OCI-LY1 (cell line): Measurements from ENCODE around the gene SEC61A2.
"Not testable (repeated sequence)": the region's sequence is repeated elsewhere in the genome, so short reads cannot be mapped to it uniquely, and the experiment has no call there.

Source experiments
- H2AFZ ChIP-seq: fragments of 200-600 bp; sonication (generic), shearing (Covaris generic); 2 replicates; pipeline ENCODE4 v1.6.0; 2014; ENCODE audit warnings: antibody characterized with exemption, mild to moderate bottlenecking, low read length
- H3F3A ChIP-seq: fragments of 200-600 bp; sonication (generic), shearing (Covaris generic); 2 replicates; pipeline ENCODE4 v1.6.0; 2014; ENCODE audit warnings: mild to moderate bottlenecking, antibody characterized with exemption, low read length, moderate library complexity; ENCODE audit not compliant: insufficient read depth
- H3K27ac ChIP-seq: fragments of 200-600 bp; sonication (generic); 2 replicates; pipeline ENCODE4 v1.5.1; 2014; ENCODE audit warnings: low read length, mixed run types, mild to moderate bottlenecking, low read depth; ENCODE audit not compliant: poor library complexity, severe bottlenecking
- H3K27me3 ChIP-seq: fragments of 200-600 bp; sonication (generic); 2 replicates; pipeline ENCODE4 v1.6.0; 2014; ENCODE audit warnings: antibody characterized with exemption, mild to moderate bottlenecking, low read length, moderate library complexity; ENCODE audit not compliant: insufficient read depth
- H3K36me3 ChIP-seq: fragments of 200-600 bp; sonication (generic); 2 replicates; pipeline ENCODE4 v1.6.1; 2014; ENCODE audit warnings: mild to moderate bottlenecking, antibody characterized with exemption, low read length, moderate library complexity, mixed read lengths; ENCODE audit not compliant: insufficient read depth
- H3K4me1 ChIP-seq: fragments of 200-600 bp; sonication (generic); 2 replicates; pipeline ENCODE4 v1.5.1; 2014; ENCODE audit warnings: mild to moderate bottlenecking, low read length, moderate library complexity; ENCODE audit not compliant: insufficient read depth, severe bottlenecking
- H3K4me2 ChIP-seq: fragments of 200-600 bp; sonication (generic), shearing (Covaris generic); 2 replicates; pipeline ENCODE4 v1.6.1; 2014; ENCODE audit warnings: low read length
- H3K4me3 ChIP-seq: fragments of 200-600 bp; sonication (generic); 2 replicates; pipeline ENCODE4 v1.5.1; 2014; ENCODE audit warnings: low read length, low read depth, mild to moderate bottlenecking, mixed read lengths; ENCODE audit not compliant: poor library complexity, severe bottlenecking
- H3K79me2 ChIP-seq: fragments of 200-600 bp; shearing (Covaris generic); 2 replicates; pipeline ENCODE4 v1.6.1; 2016; ENCODE audit warnings: mixed run types, low read length, mixed read lengths; ENCODE audit not compliant: insufficient read depth
- H3K9ac ChIP-seq: fragments of 200-600 bp; sonication (generic), shearing (Covaris generic); 2 replicates; pipeline ENCODE4 v1.6.1; 2014; ENCODE audit warnings: mild to moderate bottlenecking, low read length, mixed read lengths
- H3K9me2 ChIP-seq: fragments of 200-600 bp; sonication (generic), shearing (Covaris generic); 2 replicates; pipeline ENCODE4 v1.6.1; 2014; ENCODE audit warnings: low read depth, mild to moderate bottlenecking, low read length, mixed read lengths
- H3K9me3 ChIP-seq: fragments of 200-600 bp; shearing (Covaris generic); 2 replicates; pipeline ENCODE4 v1.6.1; 2014; ENCODE audit warnings: low read length, mixed read lengths
- H4K20me1 ChIP-seq: fragments of 200-600 bp; sonication (generic), shearing (Covaris generic); 2 replicates; pipeline ENCODE4 v1.6.0; 2016; ENCODE audit warnings: mild to moderate bottlenecking, low read length; ENCODE audit not compliant: insufficient read depth
- CTCF ChIP-seq: fragments of 200-600 bp; sonication (generic), shearing (Covaris generic); IDR thresholded peaks from 2 replicates; pipeline ENCODE4 v1.5.1; 2017; ENCODE audit warnings: mild to moderate bottlenecking, antibody characterized with exemption, low read length, moderate library complexity, mixed read lengths
- EZH2 ChIP-seq: fragments of 200-600 bp; sonication (generic), shearing (Covaris generic); IDR thresholded peaks from 2 replicates; pipeline ENCODE4 v1.8.0; 2017; ENCODE audit warnings: borderline replicate concordance, mixed run types, mild to moderate bottlenecking, antibody characterized with exemption, low read length, moderate library complexity, mixed read lengths

SEC61A2 gene

GRCh38 chr10:12165036-12165435 lies 35.6 kb downstream of the SEC61A2 start:
- no peaks in the 10 kb centered on the region for H3K9me3 ChIP-seq
- no peak overlapping the region for H3K9ac ChIP-seq
- no peak overlapping the region for H2AFZ ChIP-seq
- H3K4me1 ChIP-seq = no peaks in the 10 kb centered on the region
- H3K27me3 ChIP-seq = no peaks in the 10 kb centered on the region
- no peaks in the 10 kb centered on the region for H4K20me1 ChIP-seq
- no peaks in the 10 kb centered on the region for H3K79me2 ChIP-seq
- TF ChIP-seq CTCF (no peak), EZH2 (no peak)
- no peaks in the 10 kb centered on the region for H3F3A ChIP-seq
- no peak overlapping the region for H3K4me2 ChIP-seq
- H3K9me2 ChIP-seq = no peaks in the 10 kb centered on the region
- no peak overlapping the region for H3K4me3 ChIP-seq
- H3K36me3 ChIP-seq = peaks cover 82% of the 10 kb centered on the region
- H3K27ac ChIP-seq = no peak overlapping the region

- TF ChIP-seq CTCF (no peak), EZH2 (no peak)
- H3K4me1 ChIP-seq = no peaks in the 10 kb centered on the region
- H3K9me3 ChIP-seq = no peaks in the 10 kb centered on the region
- H3K36me3 ChIP-seq = peaks cover 85% of the 10 kb centered on the region
- no peaks in the 10 kb centered on the region for H3K27me3 ChIP-seq
- H3K4me2 ChIP-seq = no peak overlapping the region
- H3K9me2 ChIP-seq = no peaks in the 10 kb centered on the region
- H3K79me2 ChIP-seq = no peaks in the 10 kb centered on the region
- no peak overlapping the region for H3K9ac ChIP-seq
- no peak overlapping the region for H2AFZ ChIP-seq
- H3K4me3 ChIP-seq = no peak overlapping the region
- no peaks in the 10 kb centered on the region for H3F3A ChIP-seq
- no peak overlapping the region for H3K27ac ChIP-seq
- no peaks in the 10 kb centered on the region for H4K20me1 ChIP-seq
Observed at GRCh38 chr10:12165999-12166775, 36.7 kb downstream of the SEC61A2 start.

- peaks cover 75% of the 10 kb centered on the region for H3K36me3 ChIP-seq
- not testable (repeated sequence) for H3K4me1 ChIP-seq, H3K9ac ChIP-seq
Observed at GRCh38 chr10:12171512-12171911, 42.0 kb downstream of the SEC61A2 start.

GRCh38 chr10:12177642-12178041 lies 48.2 kb downstream of the SEC61A2 start:
- H3K9me3 ChIP-seq = no peaks in the 10 kb centered on the region
- no peak overlapping the region for H3K4me2 ChIP-seq
- H3K9me2 ChIP-seq = no peaks in the 10 kb centered on the region
- H3K36me3 ChIP-seq = peaks cover 54% of the 10 kb centered on the region
- no peak overlapping the region for H3K9ac ChIP-seq
- H3K4me1 ChIP-seq = no peaks in the 10 kb centered on the region
- H3K79me2 ChIP-seq = no peaks in the 10 kb centered on the region
- no peaks in the 10 kb centered on the region for H3F3A ChIP-seq
- no peak for TF ChIP-seq EZH2
- TF ChIP-seq CTCF = no peak
- no peaks in the 10 kb centered on the region for H3K27me3 ChIP-seq
- H4K20me1 ChIP-seq = no peaks in the 10 kb centered on the region
- H3K4me3 ChIP-seq = no peak overlapping the region
- no peak overlapping the region for H3K27ac ChIP-seq
- no peak overlapping the region for H2AFZ ChIP-seq

More at GRCh38 chr10:12171512-12171911, 42.0 kb downstream of the SEC61A2 start:
- H4K20me1 ChIP-seq, H3K4me3 ChIP-seq, H2AFZ ChIP-seq, H3K27ac ChIP-seq, H3K4me2 ChIP-seq, H3K79me2 ChIP-seq, H3K9me3 ChIP-seq, H3K9me2 ChIP-seq, H3K27me3 ChIP-seq, H3F3A ChIP-seq: not testable (repeated sequence)
